Prostate gland (tissue), 2 donors: ENCODE data around the gene NUDT22.

ENCODE experiments used
- POLR2AphosphoS5 ChIP-seq: sonication (generic); formaldehyde crosslinking; IDR thresholded peaks from one replicate; pipeline ENCODE4 v1.6.1; 2017; ENCODE audit warnings: antibody characterized with exemption
- TF ChIP-seq, protein P1 (sequence below), 4 experiments: fragments of 200-600 bp in 2 of 4; fragments of 450-650 bp in 2 of 4; sonication (generic) in 2 of 4; IDR thresholded peaks; 1 replicate in 3 of 4; 2 replicates in 1 of 4; pipeline ENCODE4 v1.5.1; 2016 to 2019; ENCODE audit warnings: antibody characterized with exemption in 4 of 4, mild to moderate bottlenecking in 2 of 4, moderate library complexity in 2 of 4

DNA sequence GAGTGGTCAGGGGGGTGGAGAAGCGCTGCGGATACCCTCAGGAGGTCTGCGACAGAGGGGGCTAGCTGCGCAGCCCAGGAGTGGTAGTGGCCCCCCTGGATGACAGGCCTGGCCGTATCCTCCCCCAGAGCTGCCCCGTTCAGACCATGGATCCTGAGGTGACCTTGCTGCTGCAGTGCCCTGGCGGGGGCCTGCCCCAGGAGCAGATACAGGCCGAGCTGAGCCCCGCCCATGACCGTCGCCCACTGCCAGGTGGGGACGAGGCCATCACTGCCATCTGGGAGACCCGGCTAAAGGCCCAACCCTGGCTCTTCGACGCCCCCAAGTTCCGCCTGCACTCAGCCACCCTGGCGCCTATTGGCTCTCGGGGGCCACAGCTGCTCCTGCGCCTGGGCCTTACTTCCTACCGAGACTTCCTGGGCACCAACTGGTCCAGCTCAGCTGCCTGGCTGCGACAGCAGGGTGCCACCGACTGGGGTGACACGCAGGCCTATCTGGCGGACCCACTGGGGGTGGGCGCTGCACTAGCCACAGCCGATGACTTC, 505 bp downstream of the NUDT22 start:
- TF ChIP-seq, protein P1, sequence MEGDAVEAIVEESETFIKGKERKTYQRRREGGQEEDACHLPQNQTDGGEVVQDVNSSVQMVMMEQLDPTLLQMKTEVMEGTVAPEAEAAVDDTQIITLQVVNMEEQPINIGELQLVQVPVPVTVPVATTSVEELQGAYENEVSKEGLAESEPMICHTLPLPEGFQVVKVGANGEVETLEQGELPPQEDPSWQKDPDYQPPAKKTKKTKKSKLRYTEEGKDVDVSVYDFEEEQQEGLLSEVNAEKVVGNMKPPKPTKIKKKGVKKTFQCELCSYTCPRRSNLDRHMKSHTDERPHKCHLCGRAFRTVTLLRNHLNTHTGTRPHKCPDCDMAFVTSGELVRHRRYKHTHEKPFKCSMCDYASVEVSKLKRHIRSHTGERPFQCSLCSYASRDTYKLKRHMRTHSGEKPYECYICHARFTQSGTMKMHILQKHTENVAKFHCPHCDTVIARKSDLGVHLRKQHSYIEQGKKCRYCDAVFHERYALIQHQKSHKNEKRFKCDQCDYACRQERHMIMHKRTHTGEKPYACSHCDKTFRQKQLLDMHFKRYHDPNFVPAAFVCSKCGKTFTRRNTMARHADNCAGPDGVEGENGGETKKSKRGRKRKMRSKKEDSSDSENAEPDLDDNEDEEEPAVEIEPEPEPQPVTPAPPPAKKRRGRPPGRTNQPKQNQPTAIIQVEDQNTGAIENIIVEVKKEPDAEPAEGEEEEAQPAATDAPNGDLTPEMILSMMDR (IDR thresholded peaks at IDR 0.05): no peak
- no peak for TF ChIP-seq POLR2AphosphoS5
